Renal pelvis (tissue), 4 donors: Measurements from ENCODE around the gene ACYP2. TPM values are rescaled to one million over a fixed set of nuclear protein-coding genes. Genes with fewer than 3 reads are reported as not detected.

Source experiments
- DNase-seq: peaks from one replicate; pipeline ENCODE4 v3.0.0-alpha.2; 2013
- polyA plus RNA-seq, 3 donors: library from polyadenylated mRNA; unstranded; fragments of 120-200 nt; gene quantifications; one replicate each; pipeline ENCODE4 v1.2.1, GENCODE V29; 2013; ENCODE audit not compliant: insufficient read length in 3 of 3

Gene ACYP2
- polyA plus RNA-seq, 3 donors = 17.6 to 22.1 (median 20.7) TPM

GRCh38 chr2:54209379-54209778 is 94.0 kb downstream of the ACYP2 start:
- DNase-seq = no peak

- DNase-seq = no peak
Measured at GRCh38 chr2:54212456-54212855, 97.0 kb downstream of the ACYP2 start.

DNA sequence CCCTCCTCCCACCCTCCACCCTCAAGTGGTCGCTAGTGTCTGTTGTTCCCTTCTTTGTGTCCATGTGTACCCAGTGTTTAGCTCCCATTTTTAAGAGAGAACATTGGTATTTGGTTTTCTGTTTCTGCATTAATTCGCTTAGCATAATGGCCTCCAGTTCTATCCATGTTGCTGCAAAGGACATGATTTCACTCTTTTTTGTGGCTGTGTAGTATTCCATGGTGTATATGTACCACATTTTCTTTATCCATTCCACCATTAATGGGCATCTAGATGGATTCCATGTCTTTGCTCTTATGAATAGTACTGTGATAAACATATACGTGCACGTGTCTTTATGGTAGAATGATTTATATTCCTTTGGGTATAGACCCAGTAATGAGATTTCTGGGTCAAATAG is 97.7 kb downstream of the ACYP2 start:
- no peak for DNase-seq

DNA sequence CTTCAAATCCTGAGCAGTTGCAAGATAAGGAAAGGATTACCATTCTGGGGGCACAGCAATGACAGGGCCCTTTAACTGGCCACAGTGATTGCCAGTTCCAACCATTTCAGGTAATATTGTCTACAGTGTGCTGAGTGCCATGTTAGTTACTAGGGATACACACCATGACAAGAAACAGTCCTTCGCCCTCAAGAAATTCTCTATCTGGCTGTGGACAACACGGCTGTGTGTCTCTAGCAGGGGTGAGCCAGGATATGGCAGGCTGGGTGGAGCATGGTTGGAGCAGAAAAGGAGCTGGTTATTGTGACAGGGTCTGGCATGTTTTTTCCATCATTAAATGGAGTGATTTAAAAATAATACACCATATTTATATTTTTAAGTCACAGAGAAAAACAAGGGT is 109.6 kb downstream of the ACYP2 start:
- DNase-seq = no peak

DNA sequence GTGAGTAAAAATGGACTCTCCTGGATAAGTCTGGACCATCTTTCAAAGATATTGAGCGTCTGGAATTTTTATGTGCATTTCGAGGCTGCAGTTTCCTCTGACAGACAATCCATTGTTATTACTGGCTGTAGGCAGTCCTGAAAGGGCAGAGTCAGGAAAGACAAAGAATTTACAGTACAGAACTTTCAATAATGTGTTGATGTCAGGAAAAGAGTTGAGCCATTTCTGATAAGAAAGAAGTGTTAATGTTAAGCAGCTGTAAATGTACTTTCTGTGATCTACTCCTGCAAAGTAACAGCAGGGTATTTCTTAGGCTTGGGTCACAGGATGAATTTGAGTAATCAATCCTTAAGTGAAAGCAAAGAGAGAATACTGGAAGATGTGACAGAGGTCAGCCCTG is 110.8 kb downstream of the ACYP2 start:
- no peak for DNase-seq

- no peak for DNase-seq
Measured at GRCh38 chr2:54227798-54228197, 112.4 kb downstream of the ACYP2 start.

GRCh38 chr2:54228945-54229344 is 113.5 kb downstream of the ACYP2 start:
- DNase-seq = no peak

GRCh38 chr2:54233832-54234649 is 118.6 kb downstream of the ACYP2 start:
- no peak for DNase-seq

DNA sequence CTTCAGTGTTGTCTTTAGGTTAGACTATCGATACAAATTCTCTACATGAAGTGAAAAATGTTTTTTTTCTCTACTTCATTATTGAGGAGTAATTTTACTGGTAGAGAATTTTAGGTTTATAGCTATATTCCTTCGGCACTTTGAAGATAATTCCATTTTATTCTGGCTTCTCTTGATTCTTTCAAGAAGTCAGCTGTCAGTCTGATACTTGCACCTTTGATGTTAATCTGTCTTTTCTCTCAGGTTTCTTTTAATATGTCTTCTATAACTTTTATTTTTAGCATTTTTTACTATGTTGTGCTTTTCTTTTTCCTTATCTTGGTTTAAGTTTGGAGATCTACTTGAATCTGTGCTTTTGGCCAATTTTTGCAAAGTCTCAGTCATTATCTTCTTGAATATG is 122.0 kb downstream of the ACYP2 start:
- no peak for DNase-seq

GRCh38 chr2:54239427-54239826 is 124.0 kb downstream of the ACYP2 start:
- no peak for DNase-seq

DNA sequence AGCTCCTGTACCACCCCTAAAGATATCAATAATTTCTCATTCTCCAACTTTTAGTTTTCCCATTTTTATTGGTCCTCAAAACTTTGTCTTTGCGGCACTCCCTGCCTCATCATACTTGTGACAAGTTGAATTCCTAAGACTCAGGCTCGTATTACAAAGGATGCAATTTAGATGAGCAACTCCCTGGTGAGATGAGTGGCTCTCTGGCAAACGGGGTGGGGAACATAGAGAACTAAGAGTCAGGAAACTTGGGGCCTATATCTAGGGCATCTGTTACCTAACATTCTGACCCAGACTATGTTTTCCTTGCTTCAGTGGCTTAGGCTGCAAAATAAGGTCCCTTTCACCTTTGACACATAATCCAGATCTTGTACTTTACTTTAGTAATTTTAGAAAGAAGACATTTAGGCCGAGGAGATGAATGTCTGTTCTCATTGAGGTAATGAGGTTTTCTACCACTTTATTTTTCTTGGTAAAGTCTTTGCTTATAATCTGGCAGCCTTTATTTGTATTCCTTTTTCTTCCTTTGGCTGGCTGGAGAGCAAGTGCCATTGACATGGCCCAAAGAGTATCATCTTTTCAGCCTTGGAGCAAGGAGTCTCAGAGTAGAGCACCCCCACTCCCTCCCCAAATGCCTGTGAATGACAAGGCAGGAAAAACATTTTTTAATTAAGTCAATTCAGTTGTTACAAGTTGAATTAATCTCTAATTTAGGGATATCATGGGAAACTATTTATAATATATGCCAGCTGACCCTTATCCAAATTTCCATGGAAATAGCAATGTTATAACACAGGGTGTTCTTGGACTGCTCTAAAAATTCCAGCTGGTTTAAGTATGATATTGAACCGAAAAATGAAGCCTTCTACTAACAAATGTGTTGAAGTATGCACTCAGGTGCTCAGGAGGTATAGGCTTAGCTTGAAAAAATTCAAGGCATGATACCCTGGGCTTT is 125.4 kb downstream of the ACYP2 start:
- no peak for DNase-seq

GRCh38 chr2:54247115-54247514 is 131.7 kb downstream of the ACYP2 start:
- no peak for DNase-seq

DNA sequence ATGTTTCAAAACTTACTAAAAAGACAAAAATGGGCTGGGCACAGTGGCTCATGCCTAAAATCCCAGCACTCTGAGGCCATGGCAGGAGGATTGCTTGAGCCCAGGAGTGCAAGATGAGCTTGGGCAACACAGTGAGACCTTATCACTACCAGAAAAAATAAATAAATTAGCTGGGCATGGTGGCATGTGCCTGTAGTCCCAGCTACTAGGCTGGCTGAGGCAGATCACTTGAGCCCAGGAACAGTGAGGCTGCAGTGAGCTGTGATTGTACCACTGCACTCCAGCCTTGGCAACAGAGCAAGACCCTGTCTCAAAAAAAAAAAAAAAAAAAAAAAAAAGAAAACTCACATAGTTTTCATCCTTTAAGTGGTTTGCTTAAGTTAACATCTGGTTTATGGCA is 134.2 kb downstream of the ACYP2 start:
- DNase-seq = no peak

DNA sequence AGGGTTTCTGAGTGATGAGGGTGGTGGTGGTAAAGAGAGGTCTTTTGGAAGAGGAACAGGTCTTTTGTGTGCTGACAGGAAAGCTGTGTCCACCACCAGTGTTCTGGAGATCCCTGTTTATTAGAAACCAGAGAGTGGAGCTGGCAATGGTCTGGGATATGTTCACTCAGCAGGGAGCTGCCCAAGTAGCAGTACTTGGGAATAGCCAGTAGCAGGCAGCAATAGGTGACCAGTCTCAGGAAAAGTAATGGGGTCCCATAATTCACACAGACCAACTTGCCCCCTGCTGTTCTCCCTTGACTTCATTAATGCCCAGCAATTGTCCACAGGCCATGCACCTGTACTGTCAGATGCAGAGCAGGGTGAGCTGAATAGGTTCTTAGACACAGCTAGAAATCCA is 138.8 kb downstream of the ACYP2 start:
- DNase-seq = no peak

GRCh38 chr2:54255230-54256090 is 140.0 kb downstream of the ACYP2 start:
- DNase-seq = no peak

GRCh38 chr2:54256091-54256694 is 140.8 kb downstream of the ACYP2 start, which contains the start of gene TSPYL6:
Gene TSPYL6, minus strand, starts transcription at chr2:54256229. Its CDS starts 78 bp downstream, at chr2:54256151.
- DNase-seq = no peak

- DNase-seq = no peak
Measured at GRCh38 chr2:54258166-54258565, 142.8 kb downstream of the ACYP2 start.

GRCh38 chr2:54259413-54260240 is 144.2 kb downstream of the ACYP2 start:
- DNase-seq = no peak

DNA sequence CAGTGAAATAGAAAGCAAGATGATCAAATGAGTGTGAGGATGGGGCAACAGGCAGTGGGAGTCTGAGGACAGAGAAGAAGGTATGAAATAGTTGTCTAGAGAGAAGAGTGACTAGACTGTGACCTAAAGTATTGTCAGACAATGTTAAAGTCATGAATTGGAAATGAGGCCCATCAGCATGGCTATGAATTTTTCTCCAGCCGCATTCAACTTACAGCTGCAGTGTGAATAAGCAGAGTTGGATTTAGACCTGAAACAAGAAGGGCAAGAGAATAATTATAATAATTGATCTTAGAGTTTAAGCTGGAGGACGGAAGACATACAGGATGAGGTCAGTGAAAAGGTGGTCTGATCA is 144.8 kb downstream of the ACYP2 start:
- DNase-seq = no peak

- DNase-seq = no peak
Measured at GRCh38 chr2:54261537-54261936, 146.1 kb downstream of the ACYP2 start.
